Neural progenitor cell (in vitro differentiated cells): ENCODE results near the gene BRD3. TPM values are rescaled to one million over a fixed set of nuclear protein-coding genes. Genes with fewer than 3 reads are reported as not detected.

Experiments
- DNase-seq: peaks from one replicate; pipeline ENCODE4 v3.0.0-alpha.2; 2016; ENCODE audit warnings: low spot score
- H2AFZ ChIP-seq: fragments of 200-600 bp; sonication (generic); replicated peaks from 2 replicates; pipeline ENCODE4 v1.6.1; 2016; ENCODE audit warnings: antibody characterized with exemption
- H3F3A ChIP-seq: fragments of 200-600 bp; sonication (generic); 2 replicates; pipeline ENCODE4 v1.6.1; 2016; ENCODE audit warnings: antibody characterized with exemption, low read depth
- H3K27ac ChIP-seq: fragments of 200-600 bp; sonication (generic); 2 replicates; pipeline ENCODE4 v1.5.1; 2016; ENCODE audit warnings: mild to moderate bottlenecking
- H3K27me3 ChIP-seq: fragments of 200-600 bp; sonication (generic); 2 replicates; pipeline ENCODE4 v1.6.1; 2016; ENCODE audit warnings: mild to moderate bottlenecking, moderate library complexity
- H3K36me3 ChIP-seq: fragments of 200-600 bp; sonication (generic); 2 replicates; pipeline ENCODE4 v1.5.1; 2016
- H3K4me1 ChIP-seq: fragments of 200-600 bp; sonication (generic); 2 replicates; pipeline ENCODE4 v1.6.1; 2016; ENCODE audit warnings: mixed run types
- H3K4me2 ChIP-seq: fragments of 200-600 bp; sonication (generic); 2 replicates; pipeline ENCODE4 v1.6.1; 2016
- H3K4me3 ChIP-seq: fragments of 200-600 bp; sonication (generic); 2 replicates; pipeline ENCODE4 v1.5.1; 2016
- H3K79me2 ChIP-seq: fragments of 200-600 bp; sonication (generic); 2 replicates; pipeline ENCODE4 v1.6.1; 2016; ENCODE audit warnings: low read depth
- H3K9ac ChIP-seq: fragments of 200-600 bp; sonication (generic); 2 replicates; pipeline ENCODE4 v1.6.1; 2016
- H3K9me3 ChIP-seq: fragments of 200-600 bp; sonication (generic); 2 replicates; pipeline ENCODE4 v1.5.1; 2016; ENCODE audit warnings: low read depth
- H4K20me1 ChIP-seq: fragments of 200-600 bp; sonication (generic); 2 replicates; pipeline ENCODE4 v1.6.1; 2016; ENCODE audit warnings: low read depth
- H3K27ac Mint-ChIP-seq: 3 replicates; pipeline ENCODE4 v1.8.0; 2021; ENCODE audit warnings: mixed read lengths
- H3K27me3 Mint-ChIP-seq: 2 replicates; pipeline ENCODE4 v1.8.0; 2022; ENCODE audit warnings: low read depth, mild to moderate bottlenecking, inconsistent platforms, moderate library complexity, mixed read lengths; ENCODE audit not compliant: insufficient read depth
- H3K36me3 Mint-ChIP-seq: 3 replicates; pipeline ENCODE4 v1.8.0; 2021; ENCODE audit warnings: mixed read lengths
- H3K4me1 Mint-ChIP-seq: 3 replicates; pipeline ENCODE4 v1.8.0; 2021; ENCODE audit warnings: mixed read lengths
- H3K4me3 Mint-ChIP-seq: 3 replicates; pipeline ENCODE4 v1.8.0; 2021; ENCODE audit warnings: mild to moderate bottlenecking, moderate library complexity, mixed read lengths
- H3K9me3 Mint-ChIP-seq: 3 replicates; pipeline ENCODE4 v1.8.0; 2020; ENCODE audit warnings: mixed read lengths
- EZH2 ChIP-seq: fragments of 200-600 bp; sonication (generic); IDR thresholded peaks from 2 replicates; pipeline ENCODE4 v1.6.1; 2017; ENCODE audit warnings: antibody characterized with exemption, mild to moderate bottlenecking, moderate library complexity
- EZH2phosphoT487 ChIP-seq: fragments of 200-600 bp; sonication (generic); IDR thresholded peaks from 2 replicates; pipeline ENCODE4 v1.6.1; 2017; ENCODE audit warnings: antibody characterized with exemption
- total RNA-seq: library from RNA; depleted of rRNA; stranded (reverse); fragments of >200 nt; gene quantifications from 2 replicates; pipeline ENCODE4 v1.2.3, GENCODE V29; 2015; ENCODE audit warnings: low replicate concordance
- TF ChIP-seq, protein P1 (sequence below): fragments of 200-600 bp; sonication (generic); IDR thresholded peaks from 2 replicates; pipeline ENCODE4 v1.5.1; 2017; ENCODE audit warnings: antibody characterized with exemption, mild to moderate bottlenecking

BRD3 gene
- total RNA-seq, 1 donor from 2014 or later, result 14.8 TPM

DNA sequence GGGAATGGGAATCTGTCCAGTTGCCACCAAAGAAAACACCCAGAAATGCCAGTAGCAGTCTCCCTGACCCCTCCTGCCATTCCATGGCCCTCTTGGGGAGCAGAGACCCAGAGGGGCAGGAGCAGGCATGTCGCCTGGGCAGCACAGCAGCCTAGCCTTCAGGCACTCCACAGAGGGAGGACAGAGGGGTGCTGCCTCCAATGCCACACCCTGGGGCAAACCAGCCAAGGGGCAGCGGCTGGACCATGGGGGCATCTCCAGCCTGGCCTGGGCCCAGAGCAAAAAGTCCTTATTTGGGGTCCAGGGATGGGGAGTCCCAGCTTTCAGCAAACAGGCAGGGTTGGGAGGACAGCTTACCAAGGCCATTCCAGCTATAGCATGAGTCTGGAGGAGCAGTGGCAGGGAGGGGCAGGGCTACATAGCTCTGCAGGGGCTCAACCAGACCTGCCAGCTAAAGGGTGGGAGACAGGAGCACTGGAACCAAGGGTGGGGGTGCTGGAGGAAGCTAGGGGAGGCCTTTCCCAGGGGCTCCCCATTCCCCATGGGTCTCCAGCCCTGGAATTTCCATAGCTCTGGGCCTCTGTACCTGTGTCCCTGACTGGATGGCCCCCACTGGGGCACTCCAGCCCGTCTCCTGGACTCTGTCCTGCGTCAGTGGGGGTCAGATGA lies 6.7 kb downstream of the BRD3 start:
- Mint-ChIP-seq H3K9me3 (no peaks in the 10 kb centered on the region), H3K27me3 (peaks cover 3% of the 10 kb centered on the region), H3K27ac (no peak overlapping the region), H3K36me3 (no peaks in the 10 kb centered on the region), H3K4me3 (peak overlapping the region; percentile 15), H3K4me1 (peaks cover 37% of the 10 kb centered on the region)
- Histone ChIP-seq H3K27me3 (no peaks in the 10 kb centered on the region), H3K4me1 (peaks cover 44% of the 10 kb centered on the region), H3F3A (no peaks in the 10 kb centered on the region), H3K9me3 (no peaks in the 10 kb centered on the region), H3K27ac (no peak overlapping the region), H3K9ac (peak overlapping the region; percentile 45), H3K4me3 (no peak overlapping the region), H3K36me3 (no peaks in the 10 kb centered on the region), H3K4me2 (no peak overlapping the region), H2AFZ (no peak overlapping the region), H3K79me2 (peaks cover 100% of the 10 kb centered on the region), H4K20me1 (peaks cover 100% of the 10 kb centered on the region)
- TF ChIP-seq EZH2 (no peak), EZH2phosphoT487 (no peak)
- TF ChIP-seq, protein P1, sequence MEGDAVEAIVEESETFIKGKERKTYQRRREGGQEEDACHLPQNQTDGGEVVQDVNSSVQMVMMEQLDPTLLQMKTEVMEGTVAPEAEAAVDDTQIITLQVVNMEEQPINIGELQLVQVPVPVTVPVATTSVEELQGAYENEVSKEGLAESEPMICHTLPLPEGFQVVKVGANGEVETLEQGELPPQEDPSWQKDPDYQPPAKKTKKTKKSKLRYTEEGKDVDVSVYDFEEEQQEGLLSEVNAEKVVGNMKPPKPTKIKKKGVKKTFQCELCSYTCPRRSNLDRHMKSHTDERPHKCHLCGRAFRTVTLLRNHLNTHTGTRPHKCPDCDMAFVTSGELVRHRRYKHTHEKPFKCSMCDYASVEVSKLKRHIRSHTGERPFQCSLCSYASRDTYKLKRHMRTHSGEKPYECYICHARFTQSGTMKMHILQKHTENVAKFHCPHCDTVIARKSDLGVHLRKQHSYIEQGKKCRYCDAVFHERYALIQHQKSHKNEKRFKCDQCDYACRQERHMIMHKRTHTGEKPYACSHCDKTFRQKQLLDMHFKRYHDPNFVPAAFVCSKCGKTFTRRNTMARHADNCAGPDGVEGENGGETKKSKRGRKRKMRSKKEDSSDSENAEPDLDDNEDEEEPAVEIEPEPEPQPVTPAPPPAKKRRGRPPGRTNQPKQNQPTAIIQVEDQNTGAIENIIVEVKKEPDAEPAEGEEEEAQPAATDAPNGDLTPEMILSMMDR, result no peak
- peak; percentile 1 for DNase-seq

DNA sequence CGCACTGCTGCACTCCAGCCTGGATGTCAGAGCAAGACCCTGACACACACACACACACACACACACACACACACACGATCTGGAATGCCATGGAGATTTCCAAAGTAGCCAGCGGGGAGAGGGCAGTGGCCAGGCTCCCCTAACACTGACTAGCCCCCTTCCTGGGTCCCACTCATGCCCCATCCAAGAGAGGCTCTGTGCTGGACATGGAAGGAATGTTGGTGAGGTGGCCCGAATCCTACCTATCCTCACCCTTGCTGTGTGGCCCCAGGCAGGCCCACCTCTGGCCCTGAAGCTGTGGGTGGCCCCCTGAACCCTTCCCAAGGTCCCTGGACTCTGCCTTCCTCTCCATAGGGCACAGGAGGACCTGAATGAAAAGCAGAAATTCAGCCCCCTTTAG lies 7.3 kb downstream of the BRD3 start:
- H3K4me3 Mint-ChIP-seq, result peak overlapping the region; percentile 15

DNA sequence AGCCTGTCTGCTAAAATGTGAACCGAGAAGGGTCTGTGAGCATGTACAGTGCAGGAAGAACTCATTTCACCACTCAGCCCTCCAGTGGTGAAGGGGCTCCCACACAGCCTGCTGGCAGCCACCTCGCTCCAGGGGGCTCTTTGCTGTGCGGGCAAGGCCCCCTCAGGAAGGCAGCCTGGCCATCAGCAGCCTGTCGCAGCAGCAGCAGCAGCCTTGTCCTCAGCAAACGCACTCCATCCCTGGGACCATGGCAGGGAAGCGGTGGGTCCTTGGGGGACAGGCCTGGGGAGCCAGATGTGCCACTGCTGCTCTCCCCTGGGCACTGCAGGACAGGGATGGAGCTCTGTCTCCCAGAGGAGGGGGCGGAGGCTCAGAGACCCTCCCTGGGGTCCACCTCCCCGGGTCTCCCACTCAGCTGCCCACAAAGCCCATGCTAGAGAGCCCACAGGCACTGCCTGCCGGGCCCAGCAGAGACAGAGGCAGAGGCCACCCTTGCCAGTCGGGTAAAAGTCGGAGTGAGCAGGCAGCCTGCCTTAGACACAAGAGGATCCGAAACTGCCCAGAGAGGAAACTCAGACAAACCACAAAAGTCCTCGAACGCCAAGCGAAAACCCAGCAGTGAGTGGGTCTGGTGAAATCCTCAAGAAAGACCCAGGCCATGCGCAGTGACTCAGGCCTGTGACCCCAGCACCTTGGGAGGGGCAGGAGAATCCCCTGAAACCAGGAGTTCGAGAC lies 8.0 kb downstream of the BRD3 start:
- H3K4me3 Mint-ChIP-seq, result no peak overlapping the region
- H3K4me1 ChIP-seq, result peaks cover 36% of the 10 kb centered on the region
- peak overlapping the region; percentile 53 for H3K27ac Mint-ChIP-seq
- peak; percentile 11 for DNase-seq
- no peak overlapping the region for H3K4me2 ChIP-seq
- no peaks in the 10 kb centered on the region for H3K36me3 ChIP-seq
- H3K27me3 ChIP-seq, result no peaks in the 10 kb centered on the region
- peaks cover 2% of the 10 kb centered on the region for H3K27me3 Mint-ChIP-seq
- peaks cover 30% of the 10 kb centered on the region for H3K4me1 Mint-ChIP-seq
- peak overlapping the region; percentile 4 for H3K9ac ChIP-seq
- no peak for TF ChIP-seq EZH2phosphoT487
- TF ChIP-seq, protein P1, result peak; percentile 10
- H3K9me3 Mint-ChIP-seq, result no peaks in the 10 kb centered on the region
- H3F3A ChIP-seq, result no peaks in the 10 kb centered on the region
- H3K4me3 ChIP-seq, result no peak overlapping the region
- no peaks in the 10 kb centered on the region for H3K9me3 ChIP-seq
- H2AFZ ChIP-seq, result no peak overlapping the region
- H4K20me1 ChIP-seq, result peaks cover 100% of the 10 kb centered on the region
- H3K79me2 ChIP-seq, result peaks cover 100% of the 10 kb centered on the region
- H3K27ac ChIP-seq, result no peak overlapping the region
- H3K36me3 Mint-ChIP-seq, result no peaks in the 10 kb centered on the region

More for the DNA sequence above, 7.3 kb downstream of the BRD3 start:
- Histone ChIP-seq H3K4me2 (no peak overlapping the region), H3K27me3 (no peaks in the 10 kb centered on the region), H3K9ac (no peak overlapping the region), H3K4me1 (peaks cover 38% of the 10 kb centered on the region), H3F3A (no peaks in the 10 kb centered on the region), H3K36me3 (no peaks in the 10 kb centered on the region), H3K4me3 (no peak overlapping the region), H3K9me3 (no peaks in the 10 kb centered on the region), H3K27ac (no peak overlapping the region), H3K79me2 (peaks cover 100% of the 10 kb centered on the region), H2AFZ (no peak overlapping the region), H4K20me1 (peaks cover 100% of the 10 kb centered on the region)
- Mint-ChIP-seq H3K27me3 (peaks cover 2% of the 10 kb centered on the region), H3K9me3 (no peaks in the 10 kb centered on the region), H3K36me3 (no peaks in the 10 kb centered on the region), H3K4me1 (peaks cover 31% of the 10 kb centered on the region), H3K27ac (peak overlapping the region; percentile 29)
- TF ChIP-seq EZH2 (no peak), EZH2phosphoT487 (no peak)
- TF ChIP-seq, protein P1, result no peak
- DNase-seq, result no peak
